HG03060 (cell line): ENCODE data around the gene PPP1R13L.

ENCODE experiments used
- ATAC-seq: cut with Tn5 transposase; IDR thresholded peaks from one replicate; pipeline ENCODE4 v1.9.1; 2021; ENCODE audit warnings: low read depth, moderate number of reproducible peaks; ENCODE audit not compliant: unreplicated experiment

Gene PPP1R13L, protein sequence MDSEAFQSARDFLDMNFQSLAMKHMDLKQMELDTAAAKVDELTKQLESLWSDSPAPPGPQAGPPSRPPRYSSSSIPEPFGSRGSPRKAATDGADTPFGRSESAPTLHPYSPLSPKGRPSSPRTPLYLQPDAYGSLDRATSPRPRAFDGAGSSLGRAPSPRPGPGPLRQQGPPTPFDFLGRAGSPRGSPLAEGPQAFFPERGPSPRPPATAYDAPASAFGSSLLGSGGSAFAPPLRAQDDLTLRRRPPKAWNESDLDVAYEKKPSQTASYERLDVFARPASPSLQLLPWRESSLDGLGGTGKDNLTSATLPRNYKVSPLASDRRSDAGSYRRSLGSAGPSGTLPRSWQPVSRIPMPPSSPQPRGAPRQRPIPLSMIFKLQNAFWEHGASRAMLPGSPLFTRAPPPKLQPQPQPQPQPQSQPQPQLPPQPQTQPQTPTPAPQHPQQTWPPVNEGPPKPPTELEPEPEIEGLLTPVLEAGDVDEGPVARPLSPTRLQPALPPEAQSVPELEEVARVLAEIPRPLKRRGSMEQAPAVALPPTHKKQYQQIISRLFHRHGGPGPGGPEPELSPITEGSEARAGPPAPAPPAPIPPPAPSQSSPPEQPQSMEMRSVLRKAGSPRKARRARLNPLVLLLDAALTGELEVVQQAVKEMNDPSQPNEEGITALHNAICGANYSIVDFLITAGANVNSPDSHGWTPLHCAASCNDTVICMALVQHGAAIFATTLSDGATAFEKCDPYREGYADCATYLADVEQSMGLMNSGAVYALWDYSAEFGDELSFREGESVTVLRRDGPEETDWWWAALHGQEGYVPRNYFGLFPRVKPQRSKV

DNA sequence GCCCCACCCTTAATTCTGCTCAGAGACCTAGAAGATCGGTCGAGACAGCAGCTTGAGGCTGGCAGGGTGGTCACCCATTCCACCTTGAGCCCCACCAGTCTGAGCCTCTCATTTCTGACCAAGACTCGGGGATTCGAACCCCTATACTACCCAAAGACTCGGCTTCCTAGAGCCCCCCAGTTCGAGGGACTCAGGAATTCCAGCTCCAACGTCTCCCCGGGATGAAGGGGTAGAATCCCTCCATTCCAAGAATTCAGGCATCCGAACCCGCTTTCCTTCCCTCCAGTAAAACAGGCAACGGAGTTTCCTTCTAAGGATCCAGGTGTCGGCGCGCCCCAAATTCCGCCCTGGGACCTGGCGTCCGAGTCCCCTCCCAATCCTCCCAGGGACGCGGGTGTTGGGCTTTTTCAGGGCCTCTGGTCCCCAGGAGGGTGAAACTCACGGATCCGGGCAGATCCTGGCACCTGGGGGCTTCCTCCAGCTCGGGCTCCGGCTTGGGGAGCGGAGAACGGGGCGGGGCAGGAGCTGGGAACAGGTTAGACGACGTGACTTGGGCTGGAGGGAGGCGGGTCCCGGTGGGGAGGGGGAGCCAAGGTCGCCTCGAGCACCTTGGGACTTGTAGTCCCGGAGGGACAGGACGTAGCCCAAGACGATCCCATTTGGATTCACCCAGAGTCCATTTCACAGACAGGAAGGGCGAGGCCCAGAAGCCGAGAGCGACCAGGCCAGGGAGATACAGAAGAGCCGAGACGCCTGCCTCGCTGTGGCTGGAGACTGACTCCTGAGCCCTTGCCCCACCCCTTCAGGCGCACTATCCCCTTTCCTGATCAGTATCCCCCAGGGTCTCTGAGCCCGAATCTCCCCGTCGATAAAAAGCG lies at the start of gene PPP1R13L:
TSS of gene PPP1R13L (minus strand) at position 513 of the 878 bp plus-strand sequence. CDS start 6,751 bp downstream, outside the sequence.
- ATAC-seq: no peak

DNA sequence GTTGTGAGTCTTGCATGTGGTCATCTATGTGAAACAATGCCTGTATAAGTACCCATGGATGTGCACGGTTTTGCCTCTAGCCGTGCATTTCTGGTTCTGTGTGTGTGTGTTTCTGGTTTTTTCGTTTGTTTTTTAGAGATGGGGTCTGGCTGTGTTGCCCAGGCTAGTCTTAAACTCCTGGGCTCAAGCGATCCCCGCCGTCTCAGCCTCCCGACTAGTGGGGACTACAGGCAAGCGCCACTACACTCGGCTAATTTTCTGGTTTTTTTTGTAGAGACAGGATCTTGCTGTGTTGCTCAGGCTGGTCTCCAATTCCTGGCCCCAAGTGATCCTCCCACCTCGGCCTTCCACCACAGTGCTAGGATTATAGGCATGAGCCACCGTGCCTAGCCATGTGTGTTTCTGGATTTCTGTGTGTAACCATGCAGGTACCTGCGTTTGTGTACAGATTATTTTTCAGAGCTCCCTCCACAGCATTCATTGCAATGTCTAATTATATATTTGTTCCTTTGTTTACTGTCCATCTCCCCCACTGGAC lies 47.0 kb upstream of the PPP1R13L start:
- no peak for ATAC-seq

DNA sequence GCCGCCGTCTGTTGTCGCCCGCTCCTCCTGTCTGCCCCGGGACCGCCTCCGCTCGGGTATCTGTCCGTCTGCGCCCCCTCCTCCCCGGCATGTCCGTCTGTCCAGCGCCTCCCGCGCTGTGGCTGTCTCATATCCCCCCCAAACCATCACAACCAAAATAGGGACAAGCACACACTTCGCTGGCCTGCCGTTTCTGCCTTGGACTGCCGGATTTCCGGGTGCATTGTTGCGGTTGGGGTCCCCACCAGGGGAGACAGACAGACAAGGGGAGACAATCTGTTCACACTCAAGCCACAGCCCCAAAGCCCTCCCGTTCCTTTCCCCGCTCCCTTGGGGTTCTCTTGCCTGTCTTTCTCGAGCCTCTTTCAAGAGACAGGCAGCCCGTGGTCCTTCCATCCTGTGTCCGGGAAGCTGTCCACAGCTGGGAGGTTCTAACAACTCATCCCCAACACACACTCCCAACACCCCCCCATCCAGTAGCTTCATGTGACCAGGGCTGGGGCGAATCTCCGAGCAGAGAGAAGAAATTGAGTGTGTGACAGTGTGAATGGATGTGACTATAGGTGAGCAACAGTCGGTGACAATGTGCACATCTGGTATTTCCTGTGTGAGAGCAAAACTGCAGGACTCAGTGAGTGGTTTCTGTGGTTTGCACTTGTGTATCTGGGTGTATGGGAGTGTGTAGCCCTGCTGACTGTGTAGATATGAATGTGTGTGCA lies 46.4 kb upstream of the PPP1R13L start:
- no peak for ATAC-seq

DNA sequence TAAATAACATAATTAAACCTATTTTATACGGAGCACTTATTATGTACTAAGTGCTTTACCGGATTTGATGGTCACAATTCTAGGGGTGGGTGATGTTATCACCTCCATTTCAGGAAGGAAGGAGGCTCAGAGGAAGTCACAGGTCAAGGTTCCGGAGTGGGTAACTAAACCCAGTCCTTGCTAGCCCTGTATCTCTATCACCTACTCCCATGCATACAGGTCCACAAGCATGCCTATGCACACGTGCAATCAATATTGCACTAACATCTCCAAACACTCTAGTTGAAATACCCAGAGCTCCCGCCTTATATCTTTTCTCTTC lies 45.1 kb upstream of the PPP1R13L start:
- no peak for ATAC-seq

DNA sequence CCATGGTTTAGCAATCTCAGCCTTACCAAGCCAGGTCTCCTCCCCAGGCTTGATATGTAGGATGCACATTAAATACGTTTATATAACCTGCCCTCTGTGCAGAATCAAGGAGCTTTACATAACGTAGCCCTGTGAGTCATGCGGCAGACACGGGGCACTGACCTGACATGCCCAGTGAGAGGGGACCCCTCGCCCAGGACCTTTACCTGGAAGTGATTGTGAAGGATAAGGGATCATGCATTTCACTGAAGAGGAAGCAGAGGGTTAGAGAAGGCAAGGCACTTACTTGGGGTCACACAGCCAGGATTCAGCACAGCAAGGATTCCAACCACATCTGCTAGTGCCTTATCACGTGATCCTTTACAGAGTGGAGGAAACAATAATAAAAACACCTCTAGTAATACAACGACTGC lies 44.0 kb upstream of the PPP1R13L start:
- no peak for ATAC-seq

DNA sequence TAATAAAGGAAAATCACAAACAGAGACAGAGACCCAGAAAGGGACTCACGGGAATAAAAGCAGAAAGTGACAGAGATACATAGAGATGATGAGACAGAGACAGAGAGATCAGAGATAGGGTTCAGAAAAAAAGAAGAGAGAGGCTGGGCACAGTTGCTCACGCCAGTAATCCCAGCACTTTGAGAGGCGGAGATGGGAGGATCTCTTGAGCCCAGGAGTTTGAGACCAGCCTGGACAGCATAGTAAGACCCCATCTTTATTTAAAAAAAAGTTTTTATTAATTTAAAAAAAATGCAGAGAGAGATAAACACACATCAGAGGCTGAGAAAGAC lies 43.5 kb upstream of the PPP1R13L start:
- ATAC-seq: no peak

DNA sequence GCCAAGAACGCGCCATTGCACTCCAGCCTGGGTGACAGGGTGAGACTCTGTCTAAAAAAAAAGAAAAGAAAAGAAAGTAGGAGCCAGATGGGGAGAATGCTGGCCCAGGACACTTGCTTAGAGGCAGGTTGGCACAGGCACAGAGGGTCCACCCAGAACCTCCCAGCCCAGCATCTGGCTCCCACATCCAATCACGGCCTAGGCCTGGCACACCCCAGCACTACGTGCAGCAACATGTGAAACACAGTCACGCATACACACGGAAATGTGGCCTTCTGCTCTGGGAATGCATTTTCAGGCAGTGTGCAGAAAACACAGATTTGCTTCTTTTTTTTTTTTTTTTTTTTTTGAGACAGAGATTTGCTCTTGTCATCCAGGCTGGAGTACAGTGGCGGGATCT lies 42.1 kb upstream of the PPP1R13L start:
- ATAC-seq: no peak

DNA sequence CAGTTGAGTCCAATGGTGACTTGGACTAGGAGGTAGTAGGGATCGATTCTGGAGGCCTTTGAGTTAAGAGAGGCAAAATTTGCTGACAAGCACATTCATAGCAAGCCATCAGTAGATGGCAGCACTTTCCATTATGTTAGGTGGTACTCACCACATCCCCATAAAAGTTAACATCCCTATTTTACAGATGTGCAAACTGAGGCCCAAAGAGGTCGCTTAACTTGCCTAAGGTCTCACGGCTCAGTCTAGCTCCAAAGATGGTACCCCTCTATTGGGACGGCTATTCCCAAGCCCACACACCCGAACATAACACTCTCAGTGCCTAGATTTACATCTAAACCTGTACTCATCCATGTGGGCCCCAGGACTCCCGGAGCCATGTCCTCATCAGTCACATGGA lies 41.4 kb upstream of the PPP1R13L start:
- ATAC-seq: no peak

DNA sequence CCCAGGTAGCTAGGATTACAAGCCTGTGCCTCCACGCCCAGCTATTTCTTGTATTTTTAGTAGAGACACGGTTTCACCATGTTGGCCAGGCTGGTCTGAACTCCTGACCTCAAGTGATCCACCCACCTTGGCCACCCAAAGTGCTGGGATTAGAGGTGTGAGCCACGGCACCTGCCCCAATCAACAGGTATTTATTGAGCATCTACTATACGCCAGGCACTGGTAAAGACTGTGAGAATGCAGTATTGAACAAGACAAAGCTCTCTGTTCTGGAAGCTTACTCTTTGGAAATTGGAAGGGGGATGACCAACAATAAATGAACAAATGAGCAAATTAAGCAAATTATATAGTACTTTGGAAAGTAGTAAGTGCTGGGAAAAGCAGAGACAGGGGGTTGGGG lies 40.3 kb upstream of the PPP1R13L start:
- no peak for ATAC-seq

DNA sequence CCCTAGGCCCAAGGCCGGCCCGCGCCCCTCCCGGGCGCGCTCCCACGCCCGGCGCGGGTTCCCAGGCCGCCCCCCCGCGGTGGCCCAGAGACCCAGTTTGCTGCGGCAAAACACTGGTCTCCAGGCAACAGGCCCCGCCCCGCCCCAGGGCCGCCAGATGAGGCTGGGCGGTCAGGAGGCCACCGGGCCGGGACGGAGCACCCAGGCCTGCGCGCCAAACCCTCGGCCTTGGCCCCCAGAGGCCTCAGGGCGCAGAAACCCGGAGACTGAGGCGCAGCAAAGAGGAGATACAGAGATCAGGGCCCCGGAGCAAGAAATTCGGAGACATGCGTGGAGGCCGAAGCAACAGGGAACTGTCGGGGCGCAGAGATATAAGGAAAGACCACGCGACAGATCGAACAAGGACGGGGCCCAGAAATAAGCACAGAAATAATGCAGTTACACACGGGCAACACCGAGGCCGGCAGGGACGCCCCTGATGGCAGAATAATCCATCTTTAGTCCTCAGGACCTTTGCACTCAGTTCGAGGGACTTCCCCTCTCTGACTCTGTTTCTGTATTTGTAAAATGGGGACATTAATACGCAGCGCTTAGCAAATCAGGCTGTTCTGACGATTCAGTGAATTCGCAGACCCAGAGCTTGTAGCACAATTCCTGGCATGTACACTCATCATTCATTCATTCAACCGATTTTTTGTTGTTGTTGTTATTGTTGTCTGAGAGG lies 39.6 kb upstream of the PPP1R13L start:
- no peak for ATAC-seq

DNA sequence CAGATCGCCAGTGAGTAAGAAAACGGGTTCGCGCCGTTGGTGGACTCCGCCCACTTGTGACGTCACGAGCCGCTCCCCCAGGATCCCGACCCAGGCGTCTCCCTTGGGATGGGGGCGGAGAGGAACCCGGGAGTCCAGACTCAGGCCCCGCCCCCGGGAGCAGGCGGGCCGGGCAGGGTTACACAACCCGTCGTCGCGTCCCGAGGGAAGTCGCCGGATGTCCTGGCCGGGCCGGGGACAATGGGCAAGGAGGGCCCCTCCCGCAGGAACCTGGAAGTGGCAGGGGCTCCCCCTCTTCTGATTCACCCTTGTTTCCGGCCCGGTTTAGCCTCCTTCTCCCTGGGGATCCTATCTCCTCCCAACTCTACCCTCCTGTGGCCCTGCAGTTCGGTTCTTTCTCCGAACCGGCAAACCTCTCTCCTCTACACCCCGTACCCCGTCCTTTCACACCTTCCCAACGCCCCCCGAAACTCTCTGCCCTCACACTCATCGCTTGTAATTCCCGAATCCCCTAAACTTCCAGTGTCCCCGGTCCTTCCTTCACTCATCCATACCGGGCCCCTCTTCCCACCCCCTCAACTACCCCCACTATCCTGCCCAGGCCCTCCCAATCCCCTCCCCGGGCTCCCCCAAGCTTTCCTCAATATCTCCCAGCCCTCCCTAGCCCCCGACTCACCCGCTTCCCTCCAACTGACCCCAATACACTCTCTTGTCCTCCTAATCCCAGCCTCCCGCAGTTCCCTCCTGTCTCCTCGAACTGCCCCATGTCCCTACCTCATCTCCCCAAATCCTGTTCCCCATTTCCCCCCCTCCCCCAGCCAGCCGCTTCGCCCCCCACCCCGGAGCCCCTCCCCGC lies 38.8 kb upstream of the PPP1R13L start:
- ATAC-seq: no peak

DNA sequence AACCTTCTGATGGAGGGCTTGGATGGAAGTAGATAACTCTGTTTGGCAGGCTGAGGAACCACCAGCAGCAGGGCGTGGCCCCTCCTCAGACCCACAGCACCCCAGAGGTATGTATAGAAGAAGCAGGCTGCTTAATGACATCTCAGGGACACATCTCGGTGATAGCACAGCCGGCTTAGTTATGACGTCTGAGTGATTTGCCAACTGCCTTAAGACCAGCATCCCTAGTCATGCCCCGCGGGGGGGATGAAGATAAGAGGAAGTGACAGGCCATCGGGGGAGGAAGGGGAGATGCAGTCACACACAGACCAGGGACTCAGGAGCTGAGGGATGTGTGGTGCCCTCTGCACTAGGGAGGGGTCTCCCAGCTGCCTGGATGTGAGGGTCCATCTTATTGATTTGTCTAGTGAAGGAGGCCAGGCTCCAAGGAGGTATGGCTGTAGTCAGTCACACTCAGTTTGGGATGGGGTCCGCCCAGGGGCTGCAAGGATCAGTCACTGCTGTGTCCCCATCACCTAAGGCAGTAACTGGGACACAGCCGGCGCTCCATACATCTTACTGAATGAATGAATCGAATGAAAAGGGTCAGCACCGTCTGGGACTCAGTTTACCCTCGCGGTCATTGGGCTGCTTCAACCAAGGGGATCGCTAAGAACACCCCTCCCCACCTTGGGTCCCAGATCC lies 38.1 kb upstream of the PPP1R13L start:
- ATAC-seq: no peak

DNA sequence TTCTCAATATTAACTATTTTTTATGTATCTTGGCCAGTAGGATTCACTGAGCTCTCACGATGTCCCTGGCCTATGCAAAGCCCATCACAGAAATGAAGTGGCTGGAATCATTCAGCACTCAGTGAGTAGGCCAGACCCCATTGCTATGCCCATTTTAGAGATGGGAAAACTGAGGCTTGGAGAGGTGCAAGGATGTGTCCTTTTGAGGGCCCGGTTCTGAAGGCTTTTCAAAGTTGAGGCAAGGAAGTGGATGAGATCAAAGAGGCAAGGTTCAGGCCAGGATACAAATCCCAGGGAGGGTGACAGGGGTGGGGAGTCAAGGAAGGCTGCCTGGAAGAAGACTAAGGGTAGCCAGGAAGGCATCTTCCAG lies 37.5 kb upstream of the PPP1R13L start:
- ATAC-seq: no peak

DNA sequence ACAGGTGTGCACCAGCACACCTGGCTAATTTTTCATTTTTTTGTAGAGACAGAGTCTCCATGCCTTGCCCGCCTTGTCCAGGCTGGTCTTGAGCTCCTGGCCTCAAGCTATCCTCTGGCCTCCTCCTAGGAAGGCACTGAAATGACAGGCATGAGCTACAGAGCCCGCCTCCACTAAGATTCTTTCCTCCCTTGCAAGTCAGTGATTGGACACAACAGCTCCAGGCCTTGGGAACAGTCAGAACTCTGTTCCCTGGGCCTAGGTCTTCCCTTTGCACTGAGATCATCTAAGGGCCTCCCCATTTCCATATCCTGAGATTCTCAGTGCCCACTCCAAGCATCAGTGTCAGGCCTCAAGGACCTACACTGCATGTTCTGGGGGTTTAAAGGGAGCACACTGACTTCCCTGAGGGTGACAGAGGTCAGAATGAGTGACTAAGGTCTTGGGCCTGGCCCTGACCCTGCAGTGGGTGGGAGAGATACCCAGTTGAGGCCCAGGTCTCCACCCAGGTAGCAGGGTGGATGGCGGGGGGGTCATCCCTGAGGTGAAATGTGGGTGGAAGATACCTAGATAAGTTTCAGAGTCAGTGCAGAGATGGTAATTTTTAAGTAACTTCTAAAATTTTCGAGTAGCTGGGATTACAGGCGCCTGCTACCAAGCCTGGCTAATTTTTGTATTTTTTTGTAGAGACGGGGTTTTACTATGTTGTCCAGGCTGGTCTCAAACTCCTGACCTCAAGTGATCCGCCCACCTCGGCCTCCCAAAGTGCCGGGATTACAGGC lies 36.2 kb upstream of the PPP1R13L start:
- ATAC-seq: no peak

DNA sequence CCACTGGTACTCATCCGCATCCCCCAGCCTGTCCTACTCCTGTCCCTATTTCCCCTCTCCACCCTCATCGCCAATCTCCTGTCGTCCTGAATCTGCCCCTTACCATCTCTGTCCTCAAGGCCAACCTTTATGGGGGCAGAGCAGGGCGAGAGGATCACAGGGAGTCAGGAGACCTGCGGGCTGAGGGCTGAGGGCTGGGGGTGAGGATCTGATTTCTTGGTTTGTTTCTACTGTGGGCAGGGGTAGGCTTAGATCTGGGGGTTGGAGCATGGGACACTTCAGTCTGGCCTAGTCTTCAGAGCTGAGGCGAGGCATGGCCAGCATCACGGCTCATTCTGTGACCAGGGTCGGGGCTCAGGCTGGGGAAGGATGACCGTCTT lies 35.4 kb upstream of the PPP1R13L start:
- no peak for ATAC-seq

DNA sequence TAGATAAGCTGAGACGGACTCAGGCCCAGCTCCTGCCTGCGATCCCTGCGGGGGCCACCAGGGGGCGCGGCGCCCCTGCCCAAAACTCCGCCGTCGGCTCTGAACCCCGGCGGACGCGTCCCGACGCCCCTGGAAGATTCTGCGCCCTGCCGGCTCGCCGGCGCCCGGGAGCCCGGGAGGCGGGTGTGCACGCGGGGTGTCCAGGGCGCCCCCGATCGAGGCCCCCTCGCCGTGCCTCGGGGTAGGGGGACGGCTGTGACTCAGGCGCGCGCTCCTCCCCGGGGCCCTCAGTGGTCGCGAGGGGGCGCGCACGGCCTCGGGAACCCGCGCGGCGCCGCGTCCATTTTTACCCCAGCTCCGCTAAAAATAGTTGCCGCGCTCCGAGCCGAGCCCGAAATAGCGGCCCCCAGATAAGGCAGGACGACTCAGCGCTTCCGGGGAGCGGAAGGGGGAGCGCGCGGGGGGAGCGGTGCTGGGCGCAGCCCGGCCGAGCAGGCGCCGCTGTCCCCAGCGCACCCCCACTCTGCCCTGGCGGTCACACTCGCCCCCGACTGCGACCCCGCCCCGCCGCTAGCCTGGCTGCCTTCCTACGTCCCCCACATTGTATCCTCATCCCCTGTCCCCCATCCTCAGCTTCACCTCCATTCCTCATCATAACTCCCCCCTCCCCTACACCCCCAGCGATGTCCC lies 34.8 kb upstream of the PPP1R13L start:
- ATAC-seq: no peak

DNA sequence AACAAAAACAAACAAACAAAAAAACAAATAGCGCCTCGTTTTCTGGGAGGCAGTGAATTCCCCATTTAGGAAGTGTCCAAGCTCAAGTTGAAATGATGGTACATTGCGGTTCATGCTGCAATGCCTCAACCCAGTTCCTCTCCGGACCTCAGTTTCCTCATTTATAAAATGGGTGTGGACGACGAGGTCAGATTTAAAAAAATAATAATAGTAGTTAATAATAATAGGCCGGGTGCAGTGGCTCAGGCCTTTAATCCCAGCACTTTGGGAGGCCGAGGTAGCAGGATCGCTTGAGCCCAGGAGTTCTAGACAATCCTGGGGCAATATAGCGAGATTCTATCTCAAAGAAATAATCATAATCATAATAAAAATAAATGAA lies 34.3 kb upstream of the PPP1R13L start:
- no peak for ATAC-seq
